BLaER1 treated with 17β-estradiol and CSF1 and Interleukin-3, amounts not matched to agents 10 nM and 100 nM (cell line): Measurements from ENCODE around the gene FAM107B.

Source experiments
- H3K27ac ChIP-seq, 11 experiments: shearing (Covaris generic); formaldehyde crosslinking; 2 replicates each; pipeline ENCODE4 v1.8.1; 2022
- H3K27me3 ChIP-seq, 11 experiments: shearing (Covaris generic); formaldehyde crosslinking; 2 replicates each; pipeline ENCODE4 v1.8.1; 2022
- H3K36me3 ChIP-seq, 11 experiments: shearing (Covaris generic); formaldehyde crosslinking; 2 replicates each; pipeline ENCODE4 v1.8.1; 2022
- H3K4me1 ChIP-seq, 10 experiments: shearing (Covaris generic); formaldehyde crosslinking; 2 replicates each; pipeline ENCODE4 v1.8.1; 2022
- H3K4me2 ChIP-seq, 11 experiments: shearing (Covaris generic); formaldehyde crosslinking; 2 replicates each; pipeline ENCODE4 v1.8.1; 2022
- H3K4me3 ChIP-seq, 10 experiments: shearing (Covaris generic); formaldehyde crosslinking; 2 replicates each; pipeline ENCODE4 v1.8.1; 2022
- H3K9ac ChIP-seq, 11 experiments: shearing (Covaris generic); formaldehyde crosslinking; 2 replicates each; pipeline ENCODE4 v1.8.1; 2022
- H3K9me3 ChIP-seq, 11 experiments: shearing (Covaris generic); formaldehyde crosslinking; replicated peaks in 1 of 11; 2 replicates each; pipeline ENCODE4 v1.8.1; 2022
- H4K20me1 ChIP-seq, 11 experiments: shearing (Covaris generic); formaldehyde crosslinking; 2 replicates each; pipeline ENCODE4 v1.8.1; 2022
- Cebpa-rat ChIP-seq, 11 experiments: shearing (Covaris generic); IDR thresholded peaks; 2 replicates each; pipeline ENCODE4 v1.8.1; 2022

Gene FAM107B

GRCh38 chr10:14532473-14533251 lies 242.0 kb downstream of the FAM107B start:
- TF ChIP-seq Cebpa-rat (IDR thresholded peaks at IDR 0.05) = no peak
- 0 out of 22 replicates have a peak overlapping the region, but pooled peaks of 1 of the 11 experiments have one; percentile 29 for H3K9ac ChIP-seq
- no peaks in the 10 kb centered on the region for H3K9me3 ChIP-seq
- no peak overlapping the region for H3K4me2 ChIP-seq
- H3K36me3 ChIP-seq = peaks cover 54 to 100% (median 100%) of the 10 kb centered on the region in 11 experiments
- peaks cover 0 to 19% (median 0%) of the 10 kb centered on the region in 10 experiments; a peak in 2 of 20 replicates for H3K4me1 ChIP-seq
- no peaks in the 10 kb centered on the region for H3K27me3 ChIP-seq
- H4K20me1 ChIP-seq = peaks cover 3 to 100% (median 100%) of the 10 kb centered on the region in 11 experiments; a peak in 21 of 22 replicates
- no peak overlapping the region for H3K27ac ChIP-seq
- H3K4me3 ChIP-seq = no peak overlapping the region

- no peak overlapping the region for H3K4me2 ChIP-seq
- no peak overlapping the region for H3K27ac ChIP-seq
- no peaks in the 10 kb centered on the region for H3K9me3 ChIP-seq
- H3K9ac ChIP-seq = no peak overlapping the region
- no peak overlapping the region for H3K4me3 ChIP-seq
- peaks cover 3 to 100% (median 100%) of the 10 kb centered on the region in 11 experiments; a peak in 21 of 22 replicates for H4K20me1 ChIP-seq
- TF ChIP-seq Cebpa-rat (IDR thresholded peaks at IDR 0.05) = no peak
- peaks cover 58 to 100% (median 100%) of the 10 kb centered on the region in 11 experiments for H3K36me3 ChIP-seq
- peaks cover 0 to 19% (median 0%) of the 10 kb centered on the region in 10 experiments; a peak in 2 of 20 replicates for H3K4me1 ChIP-seq
- H3K27me3 ChIP-seq = no peaks in the 10 kb centered on the region
Observed at GRCh38 chr10:14531974-14532373, 242.7 kb downstream of the FAM107B start.

- no peak overlapping the region for H3K4me2 ChIP-seq
- no peaks in the 10 kb centered on the region for H3K27me3 ChIP-seq
- H3K36me3 ChIP-seq = peaks cover 67 to 100% (median 100%) of the 10 kb centered on the region in 11 experiments
- H3K9ac ChIP-seq = no peak overlapping the region
- no peak for TF ChIP-seq Cebpa-rat (IDR thresholded peaks at IDR 0.05)
- no peaks in the 10 kb centered on the region for H3K9me3 ChIP-seq
- no peak overlapping the region for H3K27ac ChIP-seq
- H4K20me1 ChIP-seq = peaks cover 3 to 100% (median 100%) of the 10 kb centered on the region in 11 experiments; a peak in 21 of 22 replicates
- peaks cover 0 to 19% (median 0%) of the 10 kb centered on the region in 10 experiments; a peak in 1 of 20 replicates for H3K4me1 ChIP-seq
- no peak overlapping the region for H3K4me3 ChIP-seq
Observed at GRCh38 chr10:14530465-14530864, 244.2 kb downstream of the FAM107B start.

- Histone ChIP-seq H3K27me3 (no peaks in the 10 kb centered on the region), H3K4me1 (peaks cover 0 to 19% (median 0%) of the 10 kb centered on the region in 10 experiments; a peak in 1 of 20 replicates), H3K9me3 (no peaks in the 10 kb centered on the region), H3K36me3 (peaks cover 63 to 100% (median 100%) of the 10 kb centered on the region in 11 experiments), H3K9ac (no peak overlapping the region), H3K4me3 (no peak overlapping the region), H3K4me2 (no peak overlapping the region), H3K27ac (no peak overlapping the region), H4K20me1 (peaks cover 3 to 100% (median 99%) of the 10 kb centered on the region in 11 experiments; a peak in 21 of 22 replicates)
- no peak for TF ChIP-seq Cebpa-rat (IDR thresholded peaks at IDR 0.05)
Observed at GRCh38 chr10:14529351-14529750, 245.3 kb downstream of the FAM107B start.

- no peak overlapping the region for H3K4me2 ChIP-seq
- peaks cover 0 to 11% (median 0%) of the 10 kb centered on the region in 10 experiments; a peak in 1 of 20 replicates for H3K4me1 ChIP-seq
- peaks cover 3 to 100% (median 99%) of the 10 kb centered on the region in 11 experiments; a peak in 21 of 22 replicates for H4K20me1 ChIP-seq
- no peaks in the 10 kb centered on the region for H3K9me3 ChIP-seq
- no peak overlapping the region for H3K4me3 ChIP-seq
- no peak for TF ChIP-seq Cebpa-rat (IDR thresholded peaks at IDR 0.05)
- no peak overlapping the region for H3K27ac ChIP-seq
- no peaks in the 10 kb centered on the region for H3K27me3 ChIP-seq
- H3K9ac ChIP-seq = no peak overlapping the region
- H3K36me3 ChIP-seq = peaks cover 54 to 100% (median 100%) of the 10 kb centered on the region in 11 experiments
Observed at GRCh38 chr10:14528450-14528849, 246.2 kb downstream of the FAM107B start.

GRCh38 chr10:14527915-14528314 lies 246.8 kb downstream of the FAM107B start:
- Histone ChIP-seq H3K4me1 (0 out of 20 replicates have a peak, but pooled peaks cover 0 to 5% (median 0%) of the 10 kb centered on the region in 10 experiments), H3K4me2 (no peak overlapping the region), H4K20me1 (peaks cover 3 to 100% (median 99%) of the 10 kb centered on the region in 11 experiments; a peak in 21 of 22 replicates), H3K9me3 (no peaks in the 10 kb centered on the region), H3K4me3 (no peak overlapping the region), H3K36me3 (peaks cover 52 to 100% (median 100%) of the 10 kb centered on the region in 11 experiments), H3K27me3 (no peaks in the 10 kb centered on the region), H3K9ac (no peak overlapping the region), H3K27ac (no peak overlapping the region)
- TF ChIP-seq Cebpa-rat (IDR thresholded peaks at IDR 0.05) = no peak

GRCh38 chr10:14527134-14527844 lies 247.4 kb downstream of the FAM107B start:
- Histone ChIP-seq H3K4me2 (no peak overlapping the region), H3K27me3 (no peaks in the 10 kb centered on the region), H3K27ac (no peak overlapping the region), H3K9me3 (no peaks in the 10 kb centered on the region), H3K36me3 (peaks cover 53 to 100% (median 100%) of the 10 kb centered on the region in 11 experiments), H3K4me3 (no peak overlapping the region), H3K4me1 (no peaks in the 10 kb centered on the region), H3K9ac (no peak overlapping the region), H4K20me1 (peaks cover 3 to 100% (median 99%) of the 10 kb centered on the region in 11 experiments; a peak in 21 of 22 replicates)
- no peak for TF ChIP-seq Cebpa-rat (IDR thresholded peaks at IDR 0.05)

- TF ChIP-seq Cebpa-rat (IDR thresholded peaks at IDR 0.05) = no peak
- no peaks in the 10 kb centered on the region for H3K4me1 ChIP-seq
- peaks cover 0 to 100% (median 99%) of the 10 kb centered on the region in 11 experiments; a peak in 20 of 22 replicates for H4K20me1 ChIP-seq
- H3K27ac ChIP-seq = no peak overlapping the region
- H3K9ac ChIP-seq = no peak overlapping the region
- H3K4me2 ChIP-seq = no peak overlapping the region
- H3K4me3 ChIP-seq = no peak overlapping the region
- no peaks in the 10 kb centered on the region for H3K27me3 ChIP-seq
- no peaks in the 10 kb centered on the region for H3K9me3 ChIP-seq
- H3K36me3 ChIP-seq = peaks cover 63 to 100% (median 100%) of the 10 kb centered on the region in 11 experiments
Observed at GRCh38 chr10:14526326-14526725, 248.4 kb downstream of the FAM107B start.
